Measurements from ENCODE around the gene LIMD2.

DNA sequence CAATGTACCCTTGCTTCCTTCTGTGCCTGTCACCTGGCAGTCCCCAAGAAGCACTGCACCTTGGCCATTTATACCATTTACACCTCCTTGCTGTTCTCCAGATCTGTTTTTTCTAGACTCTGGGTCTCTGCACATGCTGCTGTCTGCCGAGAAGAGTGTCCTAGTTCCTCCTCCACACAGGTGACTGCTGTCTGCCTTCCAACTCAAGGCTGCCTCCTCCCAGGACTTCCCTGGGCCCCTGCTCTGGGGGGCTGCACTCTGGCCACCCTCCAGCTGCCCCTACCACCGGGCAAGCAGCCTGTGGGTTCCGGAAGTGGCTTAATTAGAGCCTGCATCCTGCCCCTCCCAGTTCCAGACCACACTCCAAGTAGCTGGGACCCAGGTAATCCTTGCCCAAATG lies 5.7 kb upstream of the LIMD2 start:
- TF ChIP-seq, protein P1, sequence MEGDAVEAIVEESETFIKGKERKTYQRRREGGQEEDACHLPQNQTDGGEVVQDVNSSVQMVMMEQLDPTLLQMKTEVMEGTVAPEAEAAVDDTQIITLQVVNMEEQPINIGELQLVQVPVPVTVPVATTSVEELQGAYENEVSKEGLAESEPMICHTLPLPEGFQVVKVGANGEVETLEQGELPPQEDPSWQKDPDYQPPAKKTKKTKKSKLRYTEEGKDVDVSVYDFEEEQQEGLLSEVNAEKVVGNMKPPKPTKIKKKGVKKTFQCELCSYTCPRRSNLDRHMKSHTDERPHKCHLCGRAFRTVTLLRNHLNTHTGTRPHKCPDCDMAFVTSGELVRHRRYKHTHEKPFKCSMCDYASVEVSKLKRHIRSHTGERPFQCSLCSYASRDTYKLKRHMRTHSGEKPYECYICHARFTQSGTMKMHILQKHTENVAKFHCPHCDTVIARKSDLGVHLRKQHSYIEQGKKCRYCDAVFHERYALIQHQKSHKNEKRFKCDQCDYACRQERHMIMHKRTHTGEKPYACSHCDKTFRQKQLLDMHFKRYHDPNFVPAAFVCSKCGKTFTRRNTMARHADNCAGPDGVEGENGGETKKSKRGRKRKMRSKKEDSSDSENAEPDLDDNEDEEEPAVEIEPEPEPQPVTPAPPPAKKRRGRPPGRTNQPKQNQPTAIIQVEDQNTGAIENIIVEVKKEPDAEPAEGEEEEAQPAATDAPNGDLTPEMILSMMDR (conservative IDR thresholded peaks at IDR 0.05 in 1 of 2, IDR thresholded peaks at IDR 0.05 in 1 of 2; ENCODE audit: extremely low read depth in 1 of 2, insufficient read depth in 1 of 2, low read depth in 1 of 2, low read length in 2 of 2) = no peak
- no peak for TF ChIP-seq EZH2 (IDR thresholded peaks at IDR 0.05; ENCODE audit: borderline replicate concordance, low read length)

Measured in mammary epithelial cell (primary cell).